GM12864 (cell line): Measurements from ENCODE around the gene AGPAT3.

Experiments used
- DNase-seq: peaks from one replicate; pipeline ENCODE4 v3.0.0-alpha.2; 2011; ENCODE audit warnings: low read depth
- H3K4me3 ChIP-seq: 2 replicates; pipeline ENCODE4 v1.5.1; 2011; ENCODE audit warnings: mild to moderate bottlenecking, low read depth, low read length, control low read depth
- CTCF ChIP-seq: IDR thresholded peaks from 2 replicates; pipeline ENCODE4 v1.5.1; 2011; ENCODE audit warnings: low read depth, mild to moderate bottlenecking, moderate library complexity, low read length, control low read depth, inconsistent platforms; ENCODE audit errors: missing control alignments

AGPAT3 gene

GRCh38 chr21:43953021-43953420 is 88.0 kb downstream of the AGPAT3 start:
- no peak for DNase-seq
- no peak overlapping the region for H3K4me3 ChIP-seq
- no peak for TF ChIP-seq CTCF

GRCh38 chr21:43954042-43954441 is 89.0 kb downstream of the AGPAT3 start:
- no peak overlapping the region for H3K4me3 ChIP-seq
- no peak for DNase-seq
- TF ChIP-seq CTCF, result no peak

GRCh38 chr21:43954896-43955295 is 89.9 kb downstream of the AGPAT3 start:
- no peak for DNase-seq
- no peak for TF ChIP-seq CTCF
- H3K4me3 ChIP-seq, result no peak overlapping the region

- TF ChIP-seq CTCF, result no peak
- DNase-seq, result no peak
- no peak overlapping the region for H3K4me3 ChIP-seq
These were observed 91.1 kb downstream of the AGPAT3 start for GRCh38 chr21:43956019-43956669.

- no peak for TF ChIP-seq CTCF
- DNase-seq, result no peak
- H3K4me3 ChIP-seq, result no peak overlapping the region
These were observed 91.6 kb downstream of the AGPAT3 start for GRCh38 chr21:43956670-43957035.

- no peak for TF ChIP-seq CTCF
- H3K4me3 ChIP-seq, result no peak overlapping the region
- DNase-seq, result no peak
These were observed 92.1 kb downstream of the AGPAT3 start for GRCh38 chr21:43957128-43957571.

- H3K4me3 ChIP-seq, result no peak overlapping the region
- no peak for TF ChIP-seq CTCF
These were observed 92.8 kb downstream of the AGPAT3 start for GRCh38 chr21:43957611-43958362.

More at GRCh38 chr21:43957611-43958362, 92.8 kb downstream of the AGPAT3 start:
- DNase-seq, result no peak
